HepG2 (cell line): ENCODE data around the gene EGLN2. TPM values are rescaled to one million over a fixed set of nuclear protein-coding genes. Genes with fewer than 3 reads are reported as not detected.

Source experiments
- DR1 ChIP-seq: sonication (generic); formaldehyde crosslinking; IDR thresholded peaks from 2 replicates; pipeline ENCODE4 v1.8.0; 2021; ENCODE audit warnings: mild to moderate bottlenecking, missing genetic modification reagents, inconsistent platforms
- ETV6 ChIP-seq: sonication (generic); formaldehyde crosslinking; conservative IDR thresholded peaks from 2 replicates; pipeline ENCODE4 v1.4.0; 2020; ENCODE audit warnings: missing genetic modification reagents
- GATA4 ChIP-seq: sonication (generic); IDR thresholded peaks from 2 replicates; pipeline ENCODE4 v1.6.1; 2016; ENCODE audit warnings: antibody characterized with exemption, low read depth, borderline replicate concordance
- HIVEP1 ChIP-seq: sonication (generic); formaldehyde crosslinking; IDR thresholded peaks from 2 replicates; pipeline ENCODE4 v1.4.0; 2020; ENCODE audit warnings: mild to moderate bottlenecking, missing genetic modification reagents
- PRDM10 ChIP-seq: sonication (generic); formaldehyde crosslinking; IDR thresholded peaks from 2 replicates; pipeline ENCODE4 v1.4.0; 2020; ENCODE audit warnings: low read depth, missing genetic modification reagents
- TIGD3 ChIP-seq: sonication (generic); formaldehyde crosslinking; IDR thresholded peaks from 2 replicates; pipeline ENCODE4 v1.5.1; 2020; ENCODE audit warnings: mild to moderate bottlenecking, missing genetic modification reagents, borderline replicate concordance
- ZBTB8A ChIP-seq: sonication (generic); formaldehyde crosslinking; IDR thresholded peaks from 2 replicates; pipeline ENCODE4 v1.4.0; 2020; ENCODE audit warnings: mild to moderate bottlenecking, low read depth, missing genetic modification reagents, borderline replicate concordance
- ZFP90 ChIP-seq: sonication (generic); formaldehyde crosslinking; IDR thresholded peaks from 2 replicates; pipeline ENCODE4 v1.8.0; 2022; ENCODE audit warnings: missing genetic modification reagents, mild to moderate bottlenecking, inconsistent platforms, borderline replicate concordance
- ZNF343 ChIP-seq: sonication (generic); formaldehyde crosslinking; IDR thresholded peaks from 2 replicates; pipeline ENCODE4 v1.4.0; 2020; ENCODE audit warnings: mild to moderate bottlenecking, missing genetic modification reagents
- ZNF501 ChIP-seq: sonication (generic); formaldehyde crosslinking; IDR thresholded peaks from 2 replicates; pipeline ENCODE4 v1.5.1; 2020; ENCODE audit warnings: mild to moderate bottlenecking, moderate library complexity, missing genetic modification reagents
- ZNF546 ChIP-seq: sonication (generic); formaldehyde crosslinking; conservative IDR thresholded peaks from 2 replicates; pipeline ENCODE4 v1.8.1; 2023; ENCODE audit warnings: mild to moderate bottlenecking, missing genetic modification reagents
- ZNF567 ChIP-seq: sonication (generic); formaldehyde crosslinking; IDR thresholded peaks from 2 replicates; pipeline ENCODE4 v1.8.1; 2023; ENCODE audit warnings: mild to moderate bottlenecking, missing genetic modification reagents, borderline replicate concordance
- polyA plus RNA-seq, 8 experiments: library from polyadenylated mRNA; depleted of rRNA in 3 of 8; stranded (reverse) in 7 of 8; unstranded in 1 of 8; fragments of >200 nt; fragmentation: Illumina TruSeq in 4 of 8; extraction: Trizol in 4 of 8; gene quantifications; 2 replicates each; pipeline versions ENCODE4 v1.2.1 to v1.2.3, GENCODE V29; 2011 to 2016; ENCODE audit warnings: low read depth in 4 of 8, missing spikeins in 1 of 8, mixed read lengths in 1 of 8; ENCODE audit not compliant: insufficient read depth in 1 of 8
- total RNA-seq, 5 experiments: library from RNA; depleted of rRNA; stranded (reverse); fragments of >200 nt; fragmentation: Illumina TruSeq; extraction: Trizol; gene quantifications; 2 replicates each; pipeline ENCODE4 v1.2.3, GENCODE V29; 2016; ENCODE audit warnings: low read depth in 1 of 5
- TF ChIP-seq, protein P1 (sequence below): sonication (generic); formaldehyde crosslinking; IDR thresholded peaks from 2 replicates; pipeline ENCODE4 v1.5.0; 2020; ENCODE audit warnings: mild to moderate bottlenecking, missing genetic modification reagents, borderline replicate concordance

EGLN2 gene
- total and polyA plus RNA-seq, 2 of the 13 experiments (the other 11 are each of a cell fraction or from before 2014, with no cell fraction given) = 16.5 to 40.8 TPM

- TF ChIP-seq, protein P1, sequence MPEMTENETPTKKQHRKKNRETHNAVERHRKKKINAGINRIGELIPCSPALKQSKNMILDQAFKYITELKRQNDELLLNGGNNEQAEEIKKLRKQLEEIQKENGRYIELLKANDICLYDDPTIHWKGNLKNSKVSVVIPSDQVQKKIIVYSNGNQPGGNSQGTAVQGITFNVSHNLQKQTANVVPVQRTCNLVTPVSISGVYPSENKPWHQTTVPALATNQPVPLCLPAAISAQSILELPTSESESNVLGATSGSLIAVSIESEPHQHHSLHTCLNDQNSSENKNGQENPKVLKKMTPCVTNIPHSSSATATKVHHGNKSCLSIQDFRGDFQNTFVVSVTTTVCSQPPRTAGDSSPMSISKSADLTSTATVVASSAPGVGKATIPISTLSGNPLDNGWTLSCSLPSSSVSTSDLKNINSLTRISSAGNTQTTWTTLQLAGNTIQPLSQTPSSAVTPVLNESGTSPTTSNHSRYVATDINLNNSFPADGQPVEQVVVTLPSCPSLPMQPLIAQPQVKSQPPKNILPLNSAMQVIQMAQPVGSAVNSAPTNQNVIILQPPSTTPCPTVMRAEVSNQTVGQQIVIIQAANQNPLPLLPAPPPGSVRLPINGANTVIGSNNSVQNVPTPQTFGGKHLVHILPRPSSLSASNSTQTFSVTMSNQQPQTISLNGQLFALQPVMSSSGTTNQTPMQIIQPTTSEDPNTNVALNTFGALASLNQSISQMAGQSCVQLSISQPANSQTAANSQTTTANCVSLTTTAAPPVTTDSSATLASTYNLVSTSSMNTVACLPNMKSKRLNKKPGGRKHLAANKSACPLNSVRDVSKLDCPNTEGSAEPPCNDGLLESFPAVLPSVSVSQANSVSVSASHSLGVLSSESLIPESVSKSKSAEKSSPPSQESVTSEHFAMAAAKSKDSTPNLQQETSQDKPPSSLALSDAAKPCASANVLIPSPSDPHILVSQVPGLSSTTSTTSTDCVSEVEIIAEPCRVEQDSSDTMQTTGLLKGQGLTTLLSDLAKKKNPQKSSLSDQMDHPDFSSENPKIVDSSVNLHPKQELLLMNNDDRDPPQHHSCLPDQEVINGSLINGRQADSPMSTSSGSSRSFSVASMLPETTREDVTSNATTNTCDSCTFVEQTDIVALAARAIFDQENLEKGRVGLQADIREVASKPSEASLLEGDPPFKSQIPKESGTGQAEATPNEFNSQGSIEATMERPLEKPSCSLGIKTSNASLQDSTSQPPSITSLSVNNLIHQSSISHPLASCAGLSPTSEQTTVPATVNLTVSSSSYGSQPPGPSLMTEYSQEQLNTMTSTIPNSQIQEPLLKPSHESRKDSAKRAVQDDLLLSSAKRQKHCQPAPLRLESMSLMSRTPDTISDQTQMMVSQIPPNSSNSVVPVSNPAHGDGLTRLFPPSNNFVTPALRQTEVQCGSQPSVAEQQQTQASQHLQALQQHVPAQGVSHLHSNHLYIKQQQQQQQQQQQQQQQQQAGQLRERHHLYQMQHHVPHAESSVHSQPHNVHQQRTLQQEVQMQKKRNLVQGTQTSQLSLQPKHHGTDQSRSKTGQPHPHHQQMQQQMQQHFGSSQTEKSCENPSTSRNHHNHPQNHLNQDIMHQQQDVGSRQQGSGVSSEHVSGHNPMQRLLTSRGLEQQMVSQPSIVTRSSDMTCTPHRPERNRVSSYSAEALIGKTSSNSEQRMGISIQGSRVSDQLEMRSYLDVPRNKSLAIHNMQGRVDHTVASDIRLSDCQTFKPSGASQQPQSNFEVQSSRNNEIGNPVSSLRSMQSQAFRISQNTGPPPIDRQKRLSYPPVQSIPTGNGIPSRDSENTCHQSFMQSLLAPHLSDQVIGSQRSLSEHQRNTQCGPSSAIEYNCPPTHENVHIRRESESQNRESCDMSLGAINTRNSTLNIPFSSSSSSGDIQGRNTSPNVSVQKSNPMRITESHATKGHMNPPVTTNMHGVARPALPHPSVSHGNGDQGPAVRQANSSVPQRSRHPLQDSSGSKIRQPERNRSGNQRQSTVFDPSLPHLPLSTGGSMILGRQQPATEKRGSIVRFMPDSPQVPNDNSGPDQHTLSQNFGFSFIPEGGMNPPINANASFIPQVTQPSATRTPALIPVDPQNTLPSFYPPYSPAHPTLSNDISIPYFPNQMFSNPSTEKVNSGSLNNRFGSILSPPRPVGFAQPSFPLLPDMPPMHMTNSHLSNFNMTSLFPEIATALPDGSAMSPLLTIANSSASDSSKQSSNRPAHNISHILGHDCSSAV = no peak
- TF ChIP-seq DR1 (CRISPR knock-in tag) (no peak; the same call in 1 of the 2 replicates), ZFP90 (no peak), ZBTB8A (CRISPR knock-in tag) (no peak), TIGD3 (CRISPR knock-in tag) (no peak), ZNF501 (no peak), ZNF546 (CRISPR knock-in tag) (no peak), ETV6 (CRISPR knock-in tag) (0 out of 2 replicates have a peak, but pooled peaks have one; percentile 62), HIVEP1 (CRISPR knock-in tag) (no peak), ZNF567 (no peak), ZNF343 (CRISPR knock-in tag) (no peak), PRDM10 (CRISPR knock-in tag) (no peak), GATA4 (no peak)
Measured at GRCh38 chr19:40750058-40750873, 48.7 kb upstream of the EGLN2 start, which contains the start of gene ACTMAP (continued).
